Smooth muscle cell (in vitro differentiated cells): ENCODE results near the gene ARHGEF6. TPM values are rescaled to one million over a fixed set of nuclear protein-coding genes. Genes with fewer than 3 reads are reported as not detected.
"Not testable (repeated sequence)": the region's sequence is repeated elsewhere in the genome, so short reads cannot be mapped to it uniquely, and the experiment has no call there.

Experiments used
- DNase-seq: peaks from one replicate; lab custom pipeline; 2025; ENCODE audit not compliant: unreplicated experiment; lab: John Stamatoyannopoulos, UW
- H2AFZ ChIP-seq: fragments of 200-600 bp; sonication (generic); 2 replicates; pipeline ENCODE4 v1.6.0; 2016; ENCODE audit warnings: antibody characterized with exemption, low read depth, mild to moderate bottlenecking
- H3F3A ChIP-seq: fragments of 200-600 bp; sonication (generic); 2 replicates; pipeline ENCODE4 v1.6.0; 2017; ENCODE audit warnings: antibody characterized with exemption, low read depth
- H3K27ac ChIP-seq: fragments of 200-600 bp; sonication (generic); 2 replicates; pipeline ENCODE4 v1.5.1; 2016; ENCODE audit warnings: low read depth, mild to moderate bottlenecking
- H3K27me3 ChIP-seq: fragments of 200-600 bp; sonication (generic); 2 replicates; pipeline ENCODE4 v1.6.1; 2016; ENCODE audit warnings: low read depth, mild to moderate bottlenecking
- H3K36me3 ChIP-seq: fragments of 200-600 bp; sonication (generic); 2 replicates; pipeline ENCODE4 v1.5.1; 2016; ENCODE audit warnings: low read depth
- H3K4me1 ChIP-seq: fragments of 200-600 bp; sonication (generic); 2 replicates; pipeline ENCODE4 v1.5.1; 2016; ENCODE audit warnings: low read depth
- H3K4me2 ChIP-seq: fragments of 200-600 bp; sonication (generic); 2 replicates; pipeline ENCODE4 v1.6.0; 2016; ENCODE audit warnings: mild to moderate bottlenecking
- H3K4me3 ChIP-seq: fragments of 200-600 bp; sonication (generic); 2 replicates; pipeline ENCODE4 v1.5.1; 2016; ENCODE audit warnings: mild to moderate bottlenecking
- H3K79me2 ChIP-seq: fragments of 200-600 bp; sonication (generic); 2 replicates; pipeline ENCODE4 v1.6.0; 2016; ENCODE audit warnings: low read depth, mild to moderate bottlenecking
- H3K9ac ChIP-seq: fragments of 200-600 bp; sonication (generic); 2 replicates; pipeline ENCODE4 v1.6.0; 2016; ENCODE audit warnings: low read depth
- H3K9me3 ChIP-seq: fragments of 200-600 bp; sonication (generic); replicated peaks from 2 replicates; pipeline ENCODE4 v1.5.1; 2016; ENCODE audit warnings: low read depth
- H4K20me1 ChIP-seq: fragments of 200-600 bp; sonication (generic); 2 replicates; pipeline ENCODE4 v1.6.0; 2016; ENCODE audit warnings: low read depth
- CTCF ChIP-seq: fragments of 200-600 bp; sonication (generic); IDR thresholded peaks from 2 replicates; pipeline ENCODE4 v1.5.1; 2017; ENCODE audit warnings: borderline replicate concordance, mild to moderate bottlenecking, antibody characterized with exemption; ENCODE audit not compliant: insufficient read depth, poor library complexity, severe bottlenecking
- WGBS: methylation state at CpG from one replicate; pipeline ENCODE4 v1.1.7; 2016; ENCODE audit warnings: low lambda C conversion rate; 5-methylcytosine and 5-hydroxymethylcytosine counted together
- polyA plus RNA-seq: library from polyadenylated mRNA; unstranded; fragments of >200 nt; fragmentation: Nextera tagmentation; extraction: Ambion mirVana; gene quantifications from 2 replicates; pipeline ENCODE4 v1.2.1, GENCODE V29; 2016
- total RNA-seq: library from RNA; depleted of rRNA; stranded (reverse); fragments of >200 nt; gene quantifications from 2 replicates; pipeline ENCODE4 v1.2.3, GENCODE V29; 2014

ARHGEF6 gene
- total and polyA plus RNA-seq, 2 experiments from 2014 or later: 2.9 to 4.5 TPM

- Histone ChIP-seq H2AFZ (no peak overlapping the region), H3K9me3 (no peaks in the 10 kb centered on the region), H3K4me2 (no peak overlapping the region), H3K36me3 (no peaks in the 10 kb centered on the region), H4K20me1 (no peaks in the 10 kb centered on the region), H3F3A (no peaks in the 10 kb centered on the region), H3K79me2 (no peaks in the 10 kb centered on the region), H3K9ac (no peak overlapping the region), H3K27me3 (no peaks in the 10 kb centered on the region), H3K27ac (no peak overlapping the region), H3K4me1 (no peaks in the 10 kb centered on the region), H3K4me3 (no peak overlapping the region)
- 54% methylated on average over 3 of the region's 3 CpGs for WGBS
- no peak for DNase-seq
- no peak for TF ChIP-seq CTCF
Observed at GRCh38 chrX:136797787-136798186, 17.1 kb upstream of the ARHGEF6 start.

DNA sequence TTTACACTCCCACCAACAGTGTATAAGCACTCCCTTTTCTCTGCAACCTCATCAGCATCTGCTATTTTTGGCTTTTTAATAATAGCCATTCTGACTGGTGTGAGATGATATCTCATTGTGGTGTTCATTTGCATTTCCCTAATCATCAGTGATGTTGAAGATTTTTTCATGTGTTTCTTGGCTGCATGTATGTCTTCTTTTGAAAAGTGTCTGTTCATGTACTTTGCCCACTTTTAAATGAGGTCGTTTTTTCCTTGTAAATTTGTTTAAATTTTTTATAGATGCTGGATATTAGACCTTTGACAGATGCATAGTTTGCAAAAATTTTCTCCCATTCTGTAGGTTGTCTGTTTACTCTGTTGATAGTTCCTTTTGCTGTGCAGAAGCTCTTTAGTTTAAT, 14.4 kb upstream of the ARHGEF6 start:
- H4K20me1 ChIP-seq, H3K27ac ChIP-seq, H3K9me3 ChIP-seq, H3K9ac ChIP-seq, H3K79me2 ChIP-seq, H3K27me3 ChIP-seq, H2AFZ ChIP-seq, H3K4me3 ChIP-seq, DNase-seq, H3K4me1 ChIP-seq, H3F3A ChIP-seq, H3K4me2 ChIP-seq, H3K36me3 ChIP-seq: not testable (repeated sequence)
- WGBS: 63% methylated on average over 1 of the region's 1 CpG

DNA sequence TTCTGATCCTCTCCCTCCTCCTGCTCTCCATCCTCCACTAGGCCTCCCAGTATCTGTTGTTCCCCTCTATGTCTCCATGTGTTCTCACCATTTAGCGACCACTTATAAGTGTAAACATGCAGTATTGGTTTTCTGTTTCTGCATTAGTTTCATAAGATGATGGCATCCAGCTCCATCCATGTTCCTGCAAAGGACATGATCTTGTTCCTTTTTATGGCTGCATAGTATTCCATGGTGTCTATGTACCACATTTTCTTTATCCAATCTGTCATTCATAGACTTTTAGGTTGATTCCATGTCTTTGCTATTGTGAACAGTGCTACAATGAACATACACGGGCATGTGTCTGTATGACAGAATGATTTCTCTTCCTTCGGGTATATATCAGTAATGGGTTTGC, 13.9 kb upstream of the ARHGEF6 start:
- not testable (repeated sequence) for H3K4me2 ChIP-seq
- 82% methylated on average over 3 of the region's 3 CpGs for WGBS

DNA sequence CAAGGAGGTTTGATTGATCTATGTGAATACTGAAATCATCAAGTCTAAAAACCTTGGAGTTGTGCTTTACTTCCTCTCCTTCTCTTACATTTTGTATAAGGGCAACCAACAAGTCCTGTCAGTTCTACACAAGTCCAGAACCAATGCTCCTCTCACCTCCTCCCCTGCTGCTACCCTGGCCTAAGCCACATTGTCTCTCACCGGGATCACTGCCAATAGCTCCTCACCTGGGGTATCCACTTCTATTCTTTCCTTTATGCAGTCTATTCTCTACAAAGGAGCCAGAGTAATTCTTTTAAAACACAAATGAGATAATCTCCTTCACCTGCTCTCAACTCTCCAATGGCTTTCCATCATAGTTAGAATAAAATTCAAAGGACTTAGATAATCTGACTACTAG, 13.3 kb upstream of the ARHGEF6 start:
- H3K9ac ChIP-seq: no peak overlapping the region
- no peaks in the 10 kb centered on the region for H3K36me3 ChIP-seq
- H3F3A ChIP-seq: no peaks in the 10 kb centered on the region
- H2AFZ ChIP-seq: no peak overlapping the region
- no peaks in the 10 kb centered on the region for H3K4me1 ChIP-seq
- H3K4me2 ChIP-seq: no peak overlapping the region
- no peaks in the 10 kb centered on the region for H3K9me3 ChIP-seq
- H4K20me1 ChIP-seq: no peaks in the 10 kb centered on the region
- no peak overlapping the region for H3K27ac ChIP-seq
- H3K4me3 ChIP-seq: no peak overlapping the region
- no peak for TF ChIP-seq CTCF
- DNase-seq: no peak
- H3K79me2 ChIP-seq: no peaks in the 10 kb centered on the region
- 67% methylated on average over 1 of the region's 1 CpG for WGBS
- H3K27me3 ChIP-seq: no peaks in the 10 kb centered on the region

More for the DNA sequence above, 13.9 kb upstream of the ARHGEF6 start:
- not testable (repeated sequence) for H3K27me3 ChIP-seq, H3K9me3 ChIP-seq, DNase-seq, H3K79me2 ChIP-seq, H3K27ac ChIP-seq, H3K4me1 ChIP-seq, H3K4me3 ChIP-seq, H4K20me1 ChIP-seq, H3F3A ChIP-seq, H2AFZ ChIP-seq, H3K36me3 ChIP-seq, H3K9ac ChIP-seq

- Histone ChIP-seq H3K27ac (no peak overlapping the region), H3K4me2 (no peak overlapping the region), H3F3A (no peaks in the 10 kb centered on the region), H4K20me1 (no peaks in the 10 kb centered on the region), H3K9me3 (no peaks in the 10 kb centered on the region), H3K36me3 (no peaks in the 10 kb centered on the region), H3K27me3 (no peaks in the 10 kb centered on the region), H3K4me3 (no peak overlapping the region), H3K9ac (no peak overlapping the region), H3K4me1 (no peaks in the 10 kb centered on the region), H3K79me2 (no peaks in the 10 kb centered on the region), H2AFZ (no peak overlapping the region)
- 36% methylated on average over 4 of the region's 4 CpGs for WGBS
- DNase-seq: no peak
- TF ChIP-seq CTCF: no peak
Observed at GRCh38 chrX:136789856-136790255, 9.1 kb upstream of the ARHGEF6 start.
